ENCODE data around the gene GRIK4.
A peak's percentile ranks its signal among the peaks of the same experiment; 100 is the strongest.
"Not testable (repeated sequence)": the region's sequence is repeated elsewhere in the genome, so short reads cannot be mapped to it uniquely, and the experiment has no call there.

The GRIK4 gene

DNA sequence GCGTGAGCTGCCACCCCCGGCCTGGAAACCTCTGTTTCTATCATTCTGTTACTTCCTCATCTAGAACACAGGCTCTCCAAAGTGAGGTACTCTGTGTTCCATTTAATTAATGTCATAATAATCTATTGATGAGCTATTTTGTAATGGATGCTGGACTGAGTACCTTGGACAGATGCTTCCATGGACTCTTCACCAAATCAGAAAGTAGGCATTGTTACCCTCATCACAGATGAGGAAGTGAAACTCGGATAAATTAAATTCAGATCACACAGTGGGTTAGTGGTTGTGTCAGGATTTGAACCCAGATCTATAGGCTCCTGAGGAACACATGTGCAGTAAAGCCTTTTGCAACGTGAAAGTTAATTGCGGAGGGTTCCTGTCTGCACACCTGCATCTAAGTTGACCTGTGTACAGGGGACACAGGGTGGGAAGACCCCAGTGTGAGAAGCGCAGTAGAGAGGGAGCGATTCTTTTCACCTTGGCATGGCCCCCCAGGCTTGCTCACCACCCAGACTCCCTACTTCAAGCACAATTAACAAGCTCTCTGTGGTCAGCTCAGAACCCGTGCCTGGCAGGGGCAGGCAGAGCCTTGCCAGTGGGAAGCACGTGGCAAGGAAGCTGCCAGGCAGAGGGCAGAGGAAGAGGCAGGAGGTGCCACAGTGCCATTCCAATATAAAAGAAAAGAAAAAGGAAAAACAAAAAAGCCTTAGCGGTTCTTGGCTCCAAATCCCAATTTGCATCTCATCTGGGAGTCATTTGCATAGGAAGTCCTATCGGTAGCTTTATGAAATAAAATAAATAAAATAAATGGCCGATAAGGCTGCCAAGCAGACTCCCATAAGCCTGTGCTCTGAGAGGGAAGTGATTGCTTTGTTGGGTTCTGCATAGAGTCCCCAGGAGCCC, 239.3 kb downstream of the GRIK4 start:
- no peak for DNase-seq (ENCODE audit: insufficient read length)
- no peak for FAIRE-seq
- TF ChIP-seq POLR2A (IDR thresholded peaks at IDR 0.05; ENCODE audit: low read depth, low read length) (no peak), TAF1 (IDR thresholded peaks at IDR 0.05; ENCODE audit: borderline replicate concordance, low read depth, low read length) (no peak), POLR2AphosphoS5 (IDR thresholded peaks at IDR 0.05; ENCODE audit: low read depth, low read length) (no peak)

DNA sequence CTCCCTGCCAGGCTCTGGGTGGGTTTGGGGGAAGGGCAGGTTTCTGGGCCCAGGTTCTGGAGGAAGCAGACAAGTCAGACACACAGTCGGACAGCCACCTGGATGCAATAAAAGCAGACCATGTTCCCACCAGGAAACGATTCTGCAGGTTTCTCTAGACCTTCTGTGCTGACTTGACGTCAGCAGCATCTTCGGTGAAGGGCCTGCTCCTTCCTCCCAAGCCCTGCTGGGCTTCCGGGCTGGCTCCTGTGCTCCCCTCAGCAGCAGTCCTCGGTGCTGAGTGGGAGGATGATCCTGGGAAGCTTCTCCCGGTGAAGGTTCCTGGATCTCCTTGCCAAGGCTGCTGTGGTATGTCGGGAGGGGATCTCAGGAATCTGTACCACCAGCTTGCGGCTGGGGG, 240.0 kb downstream of the GRIK4 start:
- no peak for TF ChIP-seq TAF1 (IDR thresholded peaks at IDR 0.05; ENCODE audit: borderline replicate concordance, low read depth, low read length)
- TF ChIP-seq POLR2A (IDR thresholded peaks at IDR 0.05; ENCODE audit: low read depth, low read length), result no peak
- TF ChIP-seq POLR2AphosphoS5 (IDR thresholded peaks at IDR 0.05; ENCODE audit: low read depth, low read length), result no peak
- DNase-seq (ENCODE audit: insufficient read length), result no peak
- FAIRE-seq, result no peak

DNA sequence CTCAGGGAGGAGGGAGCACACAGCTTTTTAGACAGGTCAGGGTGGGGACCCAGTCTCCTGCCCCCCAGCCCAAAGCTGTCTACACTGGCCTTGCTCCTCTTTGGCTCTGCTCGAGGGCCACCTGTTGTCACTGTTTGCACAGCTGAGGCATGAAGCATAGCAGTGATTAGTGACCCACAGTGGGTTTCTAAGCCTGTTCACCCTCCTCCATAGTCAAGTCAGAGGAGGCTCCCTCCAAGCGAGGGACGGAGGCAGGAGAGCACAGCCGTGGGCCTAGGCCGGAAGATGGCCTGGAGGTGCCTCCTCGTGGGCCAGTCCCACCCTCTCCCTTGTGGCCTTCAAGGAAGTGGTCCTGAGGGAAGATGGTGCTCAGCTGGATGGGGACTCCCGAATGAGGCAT, 241.1 kb downstream of the GRIK4 start:
- FAIRE-seq (no peak), DNase-seq (ENCODE audit: insufficient read length) (no peak)
- TF ChIP-seq TAF1 (IDR thresholded peaks at IDR 0.05; ENCODE audit: borderline replicate concordance, low read depth, low read length), result no peak
- no peak for TF ChIP-seq POLR2AphosphoS5 (IDR thresholded peaks at IDR 0.05; ENCODE audit: low read depth, low read length)
- TF ChIP-seq POLR2A (IDR thresholded peaks at IDR 0.05; ENCODE audit: low read depth, low read length), result no peak

DNA sequence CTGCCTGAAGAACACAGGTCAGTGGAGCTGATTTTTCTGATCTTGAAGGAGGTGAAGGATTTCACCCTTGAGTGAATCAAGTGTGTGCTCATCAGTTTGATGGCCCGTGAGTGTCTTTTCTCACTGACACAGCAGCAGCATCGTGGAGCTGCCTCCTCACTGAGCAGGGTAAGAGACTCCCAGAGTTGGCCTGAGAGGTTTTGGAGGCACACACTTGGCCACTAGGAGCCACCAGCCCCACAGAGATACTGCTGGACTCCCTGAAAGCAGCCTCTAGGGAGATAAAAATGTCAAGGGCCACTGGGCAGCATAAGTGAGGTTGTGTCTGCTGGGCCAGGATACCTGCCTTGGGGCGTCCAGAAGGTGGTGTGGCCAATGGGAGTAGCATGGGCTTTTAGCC, 245.4 kb downstream of the GRIK4 start:
- TF ChIP-seq TAF1 (IDR thresholded peaks at IDR 0.05; ENCODE audit: borderline replicate concordance, low read depth, low read length) (no peak), POLR2AphosphoS5 (IDR thresholded peaks at IDR 0.05; ENCODE audit: low read depth, low read length) (no peak), POLR2A (IDR thresholded peaks at IDR 0.05; ENCODE audit: low read depth, low read length) (no peak)
- FAIRE-seq (no peak), DNase-seq (ENCODE audit: insufficient read length) (no peak)

DNA sequence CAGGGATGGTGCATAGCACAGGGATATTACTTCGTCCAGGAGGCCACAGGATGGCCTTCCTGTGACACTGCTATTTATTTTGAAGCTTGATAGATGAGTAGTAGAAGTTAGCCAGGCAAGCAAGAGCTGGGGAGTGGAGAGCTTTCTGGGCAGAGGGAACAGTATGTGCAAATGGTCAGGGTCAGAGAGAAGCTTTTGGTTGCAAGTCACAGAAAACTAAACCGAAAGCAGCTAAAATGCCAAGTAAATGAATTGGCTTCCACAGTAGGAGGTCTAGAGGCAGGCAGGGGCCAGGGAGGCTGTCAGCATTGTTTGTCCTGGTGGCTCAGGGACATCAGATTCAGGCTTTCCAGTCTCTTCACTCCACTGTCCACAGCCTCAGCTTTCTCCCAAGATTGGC, 247.5 kb downstream of the GRIK4 start:
- DNase-seq (ENCODE audit: insufficient read length) (no peak), FAIRE-seq (peak; percentile 48)
- TF ChIP-seq POLR2AphosphoS5 (IDR thresholded peaks at IDR 0.05; ENCODE audit: low read depth, low read length) (no peak), POLR2A (IDR thresholded peaks at IDR 0.05; ENCODE audit: low read depth, low read length) (no peak), TAF1 (IDR thresholded peaks at IDR 0.05; ENCODE audit: borderline replicate concordance, low read depth, low read length) (no peak)

DNA sequence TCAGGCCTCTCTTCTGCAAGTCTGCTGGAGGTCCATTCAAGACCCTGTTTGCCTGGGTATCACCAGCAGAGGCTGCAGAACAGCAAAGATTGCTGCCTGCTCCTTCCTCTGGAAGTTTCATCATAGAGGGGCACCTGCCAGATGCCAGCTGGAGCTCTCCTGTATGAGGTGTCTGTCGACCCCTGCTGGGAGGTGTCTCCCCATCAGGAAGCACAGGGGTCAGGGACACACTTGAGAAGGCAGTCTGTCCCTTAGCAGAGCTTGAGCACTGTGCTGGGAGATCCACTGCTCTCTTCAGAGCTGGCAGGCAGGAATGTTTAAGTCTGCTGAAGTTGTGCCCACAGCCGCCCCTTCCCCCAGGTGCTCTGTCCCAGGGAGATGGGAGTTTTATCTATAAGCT, 254.2 kb downstream of the GRIK4 start:
- FAIRE-seq; DNase-seq (ENCODE audit: insufficient read length): not testable (repeated sequence)

DNA sequence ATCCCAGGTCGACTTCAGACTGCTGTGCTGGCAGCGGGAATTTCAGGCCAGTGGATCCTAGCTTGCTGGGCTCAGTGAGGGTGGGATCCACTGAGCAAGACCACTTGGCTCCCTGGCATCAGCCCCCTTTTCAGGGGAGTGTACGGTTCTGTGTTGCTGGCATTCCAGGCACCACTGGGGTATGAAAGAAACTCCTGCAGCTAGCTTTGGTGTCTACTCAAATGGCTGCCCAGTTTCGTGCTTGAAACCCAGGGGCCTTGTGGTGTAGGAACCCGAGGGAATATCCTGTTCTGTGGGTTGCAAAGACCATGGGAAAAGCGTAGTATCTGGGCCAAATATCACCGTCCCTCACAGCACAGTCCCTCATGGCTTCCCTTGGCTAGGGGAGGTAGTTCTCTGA, 254.8 kb downstream of the GRIK4 start:
- no peak for DNase-seq (ENCODE audit: insufficient read length)
- TF ChIP-seq POLR2AphosphoS5 (IDR thresholded peaks at IDR 0.05; ENCODE audit: low read depth, low read length) (no peak), POLR2A (IDR thresholded peaks at IDR 0.05; ENCODE audit: low read depth, low read length) (no peak), TAF1 (IDR thresholded peaks at IDR 0.05; ENCODE audit: borderline replicate concordance, low read depth, low read length) (no peak)

DNA sequence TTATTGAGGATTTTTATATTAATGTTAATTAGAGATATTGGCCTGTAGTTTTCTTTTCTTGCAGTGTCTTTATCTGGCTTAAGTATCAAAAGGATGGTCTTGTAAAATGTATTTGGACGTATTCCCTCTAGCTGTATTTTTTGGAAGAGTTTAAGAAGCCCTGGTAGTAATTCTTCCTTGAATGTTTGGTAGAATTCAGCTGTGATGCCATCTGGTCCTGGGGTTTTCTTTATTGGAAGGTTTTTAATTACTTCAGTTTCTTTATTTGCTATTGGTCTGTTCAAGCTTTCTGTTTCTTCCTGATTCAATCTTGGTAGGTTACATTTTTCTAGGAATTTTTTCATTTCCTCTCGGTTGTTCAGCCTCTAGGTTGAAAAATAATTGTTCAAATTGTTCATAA, 257.4 kb downstream of the GRIK4 start:
- DNase-seq (ENCODE audit: insufficient read length) (no peak), FAIRE-seq (no peak)
- TF ChIP-seq POLR2A (IDR thresholded peaks at IDR 0.05; ENCODE audit: low read depth, low read length), result no peak
- TF ChIP-seq POLR2AphosphoS5 (IDR thresholded peaks at IDR 0.05; ENCODE audit: low read depth, low read length), result no peak
- TF ChIP-seq TAF1 (IDR thresholded peaks at IDR 0.05; ENCODE audit: borderline replicate concordance, low read depth, low read length), result no peak

More for the DNA sequence above, 254.8 kb downstream of the GRIK4 start:
- FAIRE-seq, result no peak

DNA sequence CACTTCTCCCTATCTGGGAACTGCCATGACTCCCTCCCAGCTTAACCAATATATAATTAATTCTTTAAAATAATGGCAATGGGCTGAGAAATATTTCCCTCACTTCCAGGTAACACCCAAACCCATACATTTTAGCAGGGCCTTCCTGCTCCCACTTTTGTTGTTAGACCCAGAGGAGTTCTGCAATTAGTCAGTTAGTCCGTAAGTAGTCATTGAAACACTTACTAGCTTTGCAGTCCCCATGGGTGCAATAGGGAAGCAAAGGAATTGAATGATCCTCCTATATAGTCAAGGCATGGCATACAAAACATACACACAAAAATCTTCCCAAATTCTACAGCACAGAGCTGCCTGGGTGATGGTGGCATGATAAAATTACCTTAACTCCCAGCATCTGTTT, 258.4 kb downstream of the GRIK4 start:
- TF ChIP-seq POLR2AphosphoS5 (IDR thresholded peaks at IDR 0.05; ENCODE audit: low read depth, low read length) (no peak), POLR2A (IDR thresholded peaks at IDR 0.05; ENCODE audit: low read depth, low read length) (no peak), TAF1 (IDR thresholded peaks at IDR 0.05; ENCODE audit: borderline replicate concordance, low read depth, low read length) (no peak)
- FAIRE-seq (no peak), DNase-seq (ENCODE audit: insufficient read length) (no peak)

DNA sequence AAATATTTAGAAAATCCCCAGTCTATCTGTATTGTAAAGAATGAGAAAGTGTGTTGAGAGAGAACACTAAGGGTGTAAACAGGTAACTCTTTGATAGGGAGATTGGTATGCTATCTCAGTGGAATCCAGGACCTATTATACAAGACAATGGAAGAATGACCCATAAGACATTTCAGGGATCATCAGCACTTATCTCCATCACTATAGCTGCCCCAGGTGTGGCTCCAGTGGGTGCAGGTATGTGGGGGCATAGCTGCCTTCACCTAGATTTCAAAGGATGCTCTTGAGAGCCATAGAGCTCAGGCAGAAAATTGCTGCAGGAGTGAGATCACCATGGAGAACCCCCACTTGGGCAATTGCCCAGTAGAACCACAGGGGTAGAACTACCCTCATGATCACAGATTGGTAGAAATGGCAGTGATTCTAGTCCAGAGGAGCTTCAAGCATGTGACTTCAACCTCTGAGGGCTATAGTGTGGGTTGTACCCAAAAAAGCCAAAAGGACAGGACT, 260.1 kb downstream of the GRIK4 start:
- TF ChIP-seq POLR2A (IDR thresholded peaks at IDR 0.05; ENCODE audit: low read depth, low read length) (no peak), TAF1 (IDR thresholded peaks at IDR 0.05; ENCODE audit: borderline replicate concordance, low read depth, low read length) (no peak), POLR2AphosphoS5 (IDR thresholded peaks at IDR 0.05; ENCODE audit: low read depth, low read length) (no peak)
- DNase-seq (ENCODE audit: insufficient read length) (no peak), FAIRE-seq (no peak)

DNA sequence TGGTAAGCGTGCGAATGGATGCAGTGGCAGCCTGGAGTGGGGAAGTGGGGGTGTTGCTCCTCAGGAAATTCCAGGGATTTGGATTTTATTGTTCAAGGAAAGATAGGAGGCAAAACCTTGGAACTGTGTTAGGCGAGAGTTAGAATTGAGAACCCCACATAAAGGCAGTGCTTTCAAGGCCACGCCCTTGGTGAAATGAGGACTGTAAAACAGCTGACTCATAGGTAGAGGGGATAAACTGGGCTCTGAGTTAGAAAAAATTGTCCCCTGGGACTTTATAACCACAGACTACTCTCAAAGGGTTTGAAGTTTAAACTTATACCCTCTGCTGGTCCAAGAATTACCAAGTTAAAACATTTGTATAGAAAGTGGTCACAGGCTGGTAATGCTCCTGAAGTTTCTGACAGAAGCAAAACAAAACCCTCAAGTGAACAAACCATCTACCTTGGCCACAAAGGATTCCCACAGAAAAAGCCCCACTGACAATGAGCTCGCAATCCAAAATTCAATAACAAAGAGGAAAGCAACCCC, 262.0 kb downstream of the GRIK4 start:
- TF ChIP-seq POLR2AphosphoS5 (IDR thresholded peaks at IDR 0.05; ENCODE audit: low read depth, low read length), result no peak
- TF ChIP-seq POLR2A (IDR thresholded peaks at IDR 0.05; ENCODE audit: low read depth, low read length), result no peak
- TF ChIP-seq TAF1 (IDR thresholded peaks at IDR 0.05; ENCODE audit: borderline replicate concordance, low read depth, low read length), result no peak
- peak; percentile 89 for FAIRE-seq
- DNase-seq (ENCODE audit: insufficient read length), result no peak

All from GM12892 (cell line).